GM12892 (cell line): Measurements from ENCODE around the gene TDP2.

Experiments used
- POLR2A ChIP-seq: IDR thresholded peaks from 2 replicates; pipeline ENCODE4 v1.6.1; 2011; ENCODE audit warnings: low read depth, low read length, control low read depth
- POLR2AphosphoS5 ChIP-seq: IDR thresholded peaks from 2 replicates; pipeline ENCODE4 v1.6.1; 2011; ENCODE audit warnings: low read depth, low read length, control low read depth

- TF ChIP-seq POLR2A = no peak
- no peak for TF ChIP-seq POLR2AphosphoS5
Measured at GRCh38 chr6:24644377-24644776, 22.3 kb downstream of the TDP2 start.
